Peyer's patch (tissue), 4 donors: ENCODE data around the gene CADPS. TPM values are rescaled to one million over a fixed set of nuclear protein-coding genes. Genes with fewer than 3 reads are reported as not detected.

ENCODE experiments used
- DNase-seq, 3 donors: peaks; one replicate each; pipeline ENCODE4 v3.0.0-alpha.2; 2017 to 2019
- H3K27ac ChIP-seq, 4 donors: fragments of 200-600 bp; sonication (generic); one replicate each; pipeline ENCODE4 v1.5.1; 2016 to 2019
- H3K27me3 ChIP-seq, 2 donors: fragments of 200-600 bp; sonication (generic); one replicate each; pipeline ENCODE4 v1.5.1; 2019
- H3K36me3 ChIP-seq, 3 donors: fragments of 200-600 bp; sonication (generic); one replicate each; pipeline ENCODE4 v1.5.1; 2016 to 2019
- H3K4me1 ChIP-seq, 4 donors: fragments of 200-600 bp; sonication (generic); one replicate each; pipeline ENCODE4 v1.5.1; 2016 to 2019
- H3K4me3 ChIP-seq, 4 donors: fragments of 200-600 bp; sonication (generic); 1 replicate in 3 of 4; 2 replicates in 1 of 4; pipeline ENCODE4 v1.5.1; 2016 to 2019; ENCODE audit warnings: mild to moderate bottlenecking in 1 of 4
- H3K9me3 ChIP-seq, 4 donors: fragments of 200-600 bp; sonication (generic); one replicate each; pipeline ENCODE4 v1.5.1; 2016 to 2019; ENCODE audit warnings: mild to moderate bottlenecking in 1 of 4
- CTCF ChIP-seq, 6 experiments: fragments of 450-650 bp in 4 of 6; fragments of 200-600 bp in 2 of 6; sonication (generic) in 1 of 6; IDR thresholded peaks; one replicate each; pipeline ENCODE4 v1.5.1; 2017 to 2019; ENCODE audit warnings: antibody characterized with exemption in 6 of 6, mild to moderate bottlenecking in 3 of 6, moderate library complexity in 1 of 6
- POLR2A ChIP-seq, 2 donors: fragments of 450-650 bp; IDR thresholded peaks; one replicate each; pipeline ENCODE4 v1.5.1; 2017; ENCODE audit warnings: antibody characterized with exemption in 2 of 2, mild to moderate bottlenecking in 2 of 2, moderate library complexity in 2 of 2
- total RNA-seq, 4 donors: library from RNA; depleted of rRNA; stranded (reverse); fragments of >200 nt; gene quantifications; one replicate each; pipeline ENCODE4 v1.1.0, GENCODE V29; 2016

Gene CADPS
- total RNA-seq, 4 donors from 2014 or later = 6.4 to 29.7 (median 18.1) TPM

- H3K27me3 ChIP-seq = no peaks in the 10 kb centered on the region
- no peak for DNase-seq
- no peaks in the 10 kb centered on the region for H3K9me3 ChIP-seq
- TF ChIP-seq CTCF (IDR thresholded peaks at IDR 0.05) = peak in 1 of 6 experiments; percentile 9
- no peak for TF ChIP-seq POLR2A (IDR thresholded peaks at IDR 0.05)
- no peak overlapping the region for H3K27ac ChIP-seq
- H3K4me3 ChIP-seq = no peak overlapping the region
- H3K4me1 ChIP-seq = no peaks in the 10 kb centered on the region
- no peaks in the 10 kb centered on the region for H3K36me3 ChIP-seq
These were observed 316.6 kb downstream of the CADPS start for GRCh38 chr3:62558549-62559112.

GRCh38 chr3:62557983-62558382 lies 317.2 kb downstream of the CADPS start:
- Histone ChIP-seq H3K36me3 (no peaks in the 10 kb centered on the region), H3K27me3 (no peaks in the 10 kb centered on the region), H3K9me3 (no peaks in the 10 kb centered on the region), H3K27ac (no peak overlapping the region), H3K4me1 (no peaks in the 10 kb centered on the region), H3K4me3 (no peak overlapping the region)
- DNase-seq = no peak
- TF ChIP-seq CTCF (IDR thresholded peaks at IDR 0.05) = no peak

GRCh38 chr3:62557450-62557849 lies 317.8 kb downstream of the CADPS start:
- Histone ChIP-seq H3K4me1 (no peaks in the 10 kb centered on the region), H3K27ac (no peak overlapping the region), H3K4me3 (no peak overlapping the region), H3K9me3 (no peaks in the 10 kb centered on the region), H3K36me3 (no peaks in the 10 kb centered on the region), H3K27me3 (no peaks in the 10 kb centered on the region)
- DNase-seq = no peak
- TF ChIP-seq CTCF (IDR thresholded peaks at IDR 0.05) (no peak), POLR2A (IDR thresholded peaks at IDR 0.05) (no peak)

- DNase-seq = no peak
- Histone ChIP-seq H3K4me1 (no peaks in the 10 kb centered on the region), H3K27me3 (no peaks in the 10 kb centered on the region), H3K9me3 (no peaks in the 10 kb centered on the region), H3K27ac (no peak overlapping the region), H3K36me3 (no peaks in the 10 kb centered on the region), H3K4me3 (no peak overlapping the region)
- TF ChIP-seq POLR2A (IDR thresholded peaks at IDR 0.05) (no peak), CTCF (IDR thresholded peaks at IDR 0.05) (no peak)
These were observed 318.9 kb downstream of the CADPS start for GRCh38 chr3:62556121-62556815.

- H3K27me3 ChIP-seq = no peaks in the 10 kb centered on the region
- H3K9me3 ChIP-seq = no peaks in the 10 kb centered on the region
- H3K4me3 ChIP-seq = no peak overlapping the region
- H3K4me1 ChIP-seq = no peaks in the 10 kb centered on the region
- TF ChIP-seq POLR2A (IDR thresholded peaks at IDR 0.05) = no peak
- TF ChIP-seq CTCF (IDR thresholded peaks at IDR 0.05) = no peak
- no peak overlapping the region for H3K27ac ChIP-seq
- no peaks in the 10 kb centered on the region for H3K36me3 ChIP-seq
- DNase-seq = no peak
These were observed 320.9 kb downstream of the CADPS start for GRCh38 chr3:62554264-62554799.
